ENCODE results near the gene SRRM3.
"Not testable (repeated sequence)": the region's sequence is repeated elsewhere in the genome, so short reads cannot be mapped to it uniquely, and the experiment has no call there.

The SRRM3 gene

DNA sequence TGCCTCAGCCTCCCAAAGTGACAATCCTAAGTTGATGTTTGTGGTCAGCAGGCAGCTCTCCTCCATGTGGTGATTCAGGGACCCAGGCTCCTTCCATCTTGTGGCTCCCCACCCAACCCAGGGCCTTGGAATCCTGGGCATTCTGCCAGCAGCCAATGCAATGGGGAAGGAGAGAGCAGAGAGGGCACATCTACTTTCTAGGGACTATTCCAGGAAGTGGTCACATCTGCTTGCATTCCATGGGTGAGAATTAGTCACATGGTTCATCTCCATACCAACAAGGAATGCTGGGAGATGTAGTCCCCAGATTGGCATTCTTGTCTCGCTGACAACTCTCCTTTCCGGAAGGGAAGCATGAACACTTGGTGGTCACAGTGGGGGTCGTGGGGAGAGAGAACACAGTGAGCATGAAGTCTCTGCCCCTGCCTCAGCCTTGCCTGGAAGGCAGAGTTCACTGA lies 9.9 kb upstream of the SRRM3 start:
- DNase-seq = no peak

DNA sequence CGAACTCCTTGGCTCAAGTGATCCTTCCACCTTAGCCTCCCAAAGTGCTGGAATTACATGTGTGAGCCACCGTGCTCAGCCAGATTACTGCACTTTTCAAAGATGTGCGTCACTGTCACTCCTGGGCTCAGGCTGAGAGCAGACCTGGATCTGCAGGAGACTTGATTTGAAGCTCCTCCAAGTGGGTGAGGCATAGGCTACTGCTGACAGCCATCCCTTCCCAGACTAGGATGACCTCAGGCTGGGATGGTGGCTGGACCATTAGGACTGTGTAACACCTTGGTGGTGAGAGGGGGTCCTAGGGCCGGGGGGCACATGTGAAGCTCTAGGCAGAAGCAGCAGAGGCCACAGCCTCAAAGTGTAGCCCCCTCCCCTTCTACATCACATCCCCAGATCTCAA lies 8.2 kb upstream of the SRRM3 start:
- DNase-seq = no peak

DNA sequence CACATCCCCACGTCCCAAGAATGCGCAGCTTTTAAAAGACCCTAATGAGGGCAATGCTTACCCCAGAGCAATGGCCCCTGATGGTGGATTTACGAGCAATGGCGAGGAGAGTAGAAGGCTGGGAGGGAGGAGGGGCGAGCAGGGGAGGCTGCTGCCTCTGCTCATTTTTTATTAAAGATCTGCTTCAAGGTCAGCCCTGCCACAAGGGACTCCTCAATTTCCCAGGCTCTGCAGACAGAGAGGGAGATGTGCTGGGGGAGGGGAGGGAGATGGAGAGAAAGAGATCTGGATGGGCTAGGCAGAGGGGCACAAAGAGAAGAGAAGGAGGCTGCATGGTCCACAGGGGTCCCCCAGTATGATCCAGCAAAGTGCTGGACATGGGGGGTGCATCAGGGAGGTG lies 7.8 kb upstream of the SRRM3 start:
- DNase-seq = no peak

DNA sequence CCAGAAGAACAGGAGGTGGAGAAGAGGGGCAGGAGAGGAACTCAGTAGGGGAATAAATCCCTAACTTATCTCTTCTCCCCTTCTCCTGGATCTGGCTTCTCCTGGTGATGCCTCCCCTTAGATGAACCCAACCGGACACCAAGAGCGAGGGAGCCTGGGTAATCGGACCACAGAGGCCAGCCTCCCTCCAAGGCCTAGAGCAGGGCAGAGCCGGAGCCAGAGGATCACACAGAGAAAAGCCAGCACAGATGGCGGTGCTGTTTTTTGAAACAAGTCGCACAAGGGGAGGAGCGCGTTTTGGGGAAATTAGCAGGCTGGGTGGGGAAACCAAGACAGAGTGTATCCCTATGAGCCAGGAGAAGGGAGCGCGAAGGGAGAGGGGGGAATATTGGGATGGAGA lies 4.9 kb upstream of the SRRM3 start:
- no peak for DNase-seq

DNA sequence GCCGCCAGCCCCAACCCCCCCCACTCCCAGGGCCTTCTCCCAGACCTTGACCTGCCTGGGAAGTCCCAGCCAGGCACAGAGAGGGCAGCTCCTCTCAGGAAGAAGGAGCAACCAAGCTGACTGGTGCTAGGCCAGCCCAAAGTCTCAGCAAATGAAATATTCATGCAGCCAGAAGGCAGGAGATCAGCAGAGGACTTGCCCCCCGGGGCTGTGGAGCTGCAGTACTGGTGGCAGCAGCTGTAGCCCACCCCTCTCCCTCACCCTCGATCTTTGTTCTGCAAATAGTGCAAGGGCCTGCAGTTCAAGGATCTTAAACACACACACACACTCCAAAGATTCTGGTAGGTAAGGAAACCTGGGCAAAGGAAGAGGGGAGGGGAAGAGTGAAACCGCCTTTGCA lies 3.5 kb upstream of the SRRM3 start:
- DNase-seq = no peak

DNA sequence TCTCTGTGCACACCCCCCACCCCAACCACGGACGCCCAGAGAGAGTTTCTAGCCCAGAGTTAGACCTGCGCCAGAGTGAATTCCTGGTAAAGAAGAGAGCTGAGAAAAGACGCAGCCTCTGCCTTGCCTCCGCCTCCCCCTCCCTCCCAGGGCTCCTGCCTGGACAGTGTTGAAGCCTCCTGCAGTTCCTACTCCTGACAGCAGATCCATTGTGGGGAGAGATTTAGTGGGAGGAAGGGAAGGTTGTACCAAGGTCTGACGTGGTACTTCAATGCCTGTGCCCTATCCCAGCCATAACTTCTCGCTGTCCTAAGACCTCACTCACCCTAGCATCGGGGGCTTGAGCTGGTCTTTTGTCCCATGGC lies 952 bp downstream of the SRRM3 start:
- no peak for DNase-seq

DNA sequence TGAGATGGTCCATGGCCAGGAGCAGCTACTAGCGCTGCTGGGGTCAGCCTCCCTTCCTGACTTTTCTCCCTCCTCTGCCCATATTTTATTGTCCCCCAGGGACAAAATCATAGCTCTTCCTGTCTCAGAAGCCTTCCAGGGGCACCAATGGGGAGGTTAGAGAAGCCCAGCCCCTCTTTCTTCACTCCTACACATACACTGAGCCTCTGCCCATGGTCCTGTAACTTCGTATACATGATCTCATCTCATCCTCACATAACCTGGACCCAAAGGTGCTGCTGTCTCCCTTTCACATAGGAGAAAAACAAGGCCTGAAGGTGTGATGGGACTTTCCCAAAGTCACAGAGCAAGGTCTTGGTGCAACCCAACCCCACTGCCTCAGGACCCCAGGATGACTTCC lies 2.5 kb downstream of the SRRM3 start:
- no peak for DNase-seq

DNA sequence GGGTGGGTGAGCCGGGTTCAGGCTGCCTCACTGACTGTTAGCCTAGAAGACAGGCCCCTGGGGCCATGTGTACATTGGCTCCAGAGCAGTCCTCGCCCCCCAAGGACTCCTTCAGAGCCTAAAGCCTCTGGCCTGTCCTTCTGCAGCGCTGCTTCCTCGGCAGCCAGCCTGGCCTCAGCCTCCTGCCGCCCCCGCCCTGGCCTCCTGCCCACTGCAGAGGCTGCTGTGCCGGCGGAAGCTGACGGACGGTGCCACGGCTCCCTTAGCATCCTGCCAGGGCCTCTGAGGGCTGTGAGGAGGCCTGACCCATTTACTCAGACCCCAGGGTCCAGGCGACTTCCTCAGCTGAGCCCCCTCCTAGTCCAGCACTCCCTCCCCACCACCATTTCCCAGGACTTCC lies 4.9 kb downstream of the SRRM3 start:
- DNase-seq = no peak

DNA sequence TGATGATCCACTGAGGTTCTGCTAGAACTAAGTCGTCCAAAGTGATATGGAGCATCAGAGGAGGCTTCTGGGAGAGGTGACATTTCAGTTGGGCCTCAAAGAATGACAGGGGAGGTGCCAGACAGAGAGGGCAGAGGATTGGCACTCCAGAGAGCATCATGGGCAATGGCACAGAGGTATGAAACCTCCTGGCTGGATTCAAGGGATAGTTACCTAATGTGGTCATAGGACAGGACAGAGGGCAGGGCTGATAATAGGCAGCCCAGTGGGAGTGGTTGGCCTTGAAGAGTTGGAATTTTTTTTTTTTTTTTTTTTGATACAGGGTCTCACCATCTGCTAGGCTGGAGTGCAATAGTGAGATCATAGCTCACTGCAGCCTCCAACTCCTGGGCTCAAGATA lies 7.6 kb downstream of the SRRM3 start:
- DNase-seq = no peak

DNA sequence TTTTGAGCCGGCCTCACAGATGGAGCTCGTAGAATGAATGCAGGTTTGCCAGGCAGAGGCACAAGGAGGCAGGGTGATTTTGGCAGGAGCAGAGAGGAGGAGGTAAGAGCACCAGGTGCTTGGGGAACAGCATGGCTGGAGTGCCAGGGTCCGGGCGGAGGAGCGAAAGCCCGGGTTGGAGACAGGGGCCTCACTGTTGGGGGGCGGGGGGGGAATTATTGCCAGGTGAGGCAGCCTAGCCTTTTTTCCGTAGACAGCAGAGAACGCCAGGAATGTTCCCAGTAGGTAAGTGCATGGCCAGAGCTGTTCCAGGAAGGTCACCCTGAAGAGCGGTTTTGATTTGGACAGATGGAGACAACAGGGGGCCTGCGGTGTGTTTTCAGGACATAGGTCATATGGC lies 9.5 kb downstream of the SRRM3 start:
- no peak for DNase-seq

DNA sequence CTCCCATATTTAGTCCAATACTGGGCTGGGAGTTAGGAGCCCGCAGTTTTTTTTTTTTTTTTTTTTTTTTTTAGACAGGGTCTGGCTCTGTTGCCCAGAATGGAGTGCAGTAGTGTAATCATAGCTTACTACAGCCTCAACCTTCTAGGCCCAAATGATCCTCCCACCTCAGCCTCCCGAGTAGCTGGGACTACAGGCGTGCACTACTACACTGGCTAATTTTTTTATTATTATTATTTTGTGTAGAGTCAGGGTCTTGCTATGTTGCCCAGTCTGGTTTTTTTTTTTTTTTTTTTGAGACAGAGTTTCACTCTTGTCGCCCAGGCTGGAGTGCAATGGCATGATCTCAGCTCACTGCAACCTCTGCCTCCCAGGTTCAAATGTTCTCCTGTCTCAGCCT lies 13.7 kb downstream of the SRRM3 start:
- not testable (repeated sequence) for DNase-seq

DNA sequence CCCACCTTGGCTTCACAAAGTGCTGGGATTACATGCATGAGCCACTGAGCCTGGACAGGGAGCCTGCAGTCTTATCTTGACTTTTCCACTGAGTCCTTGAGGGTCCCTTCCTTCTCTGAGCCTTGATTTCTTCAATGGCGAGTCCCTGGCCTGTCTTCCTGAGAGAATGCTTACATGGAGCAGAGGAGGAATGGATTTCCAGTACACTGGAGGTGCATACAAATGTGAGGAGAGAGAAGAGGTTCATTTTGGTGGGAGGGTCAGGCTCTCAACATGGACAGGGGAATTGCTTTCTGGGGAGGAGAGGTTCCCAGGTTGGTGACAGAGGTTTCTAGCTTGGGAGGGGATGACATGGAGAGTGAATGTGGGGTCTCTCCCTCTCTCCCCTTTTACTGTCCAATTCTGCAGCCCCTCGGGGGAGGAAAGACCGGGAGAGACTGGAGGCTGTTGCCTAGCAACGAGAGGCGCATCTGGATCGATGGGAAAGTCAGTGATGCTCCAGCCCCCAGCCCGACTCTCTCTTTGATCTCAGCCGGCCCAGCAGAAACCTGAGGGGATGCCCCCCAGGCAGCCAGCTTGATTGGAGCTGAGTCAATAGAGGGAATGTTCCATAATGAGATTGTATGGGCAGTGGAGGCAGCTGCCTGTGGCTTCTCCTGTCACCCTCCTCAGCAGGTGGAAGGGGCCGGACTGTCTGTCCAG lies 14.8 kb downstream of the SRRM3 start:
- no peak for DNase-seq

DNA sequence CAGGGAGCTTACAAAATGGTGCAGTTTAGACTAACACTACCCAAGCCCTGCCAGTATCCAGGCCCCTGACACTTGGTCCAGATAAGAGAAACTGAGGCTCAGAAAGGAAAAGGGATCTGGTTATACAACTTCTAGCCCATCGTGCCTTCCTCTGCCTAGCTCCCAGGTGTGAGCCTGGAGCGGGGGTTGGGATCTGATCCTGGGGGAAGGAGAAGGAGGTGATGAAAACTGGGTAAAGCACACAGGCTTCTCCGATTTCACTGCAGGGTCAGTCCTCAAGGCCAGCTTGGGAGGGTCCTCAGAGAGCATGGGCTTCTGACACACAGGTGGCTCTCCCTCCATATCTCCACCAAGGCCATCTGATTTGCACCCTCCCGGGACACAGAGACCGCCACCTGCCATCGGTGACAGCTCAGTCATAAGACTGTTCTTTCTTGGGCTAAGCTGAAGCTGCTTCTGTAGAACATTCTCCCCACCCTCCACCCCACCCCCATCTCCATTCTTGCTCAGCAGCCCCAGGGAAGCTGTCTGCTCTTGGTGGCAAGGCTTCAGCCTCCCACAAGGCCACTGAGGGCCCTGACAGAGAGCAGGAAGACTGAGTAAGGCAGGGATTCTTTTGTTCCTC lies 16.4 kb downstream of the SRRM3 start:
- DNase-seq = no peak

DNA sequence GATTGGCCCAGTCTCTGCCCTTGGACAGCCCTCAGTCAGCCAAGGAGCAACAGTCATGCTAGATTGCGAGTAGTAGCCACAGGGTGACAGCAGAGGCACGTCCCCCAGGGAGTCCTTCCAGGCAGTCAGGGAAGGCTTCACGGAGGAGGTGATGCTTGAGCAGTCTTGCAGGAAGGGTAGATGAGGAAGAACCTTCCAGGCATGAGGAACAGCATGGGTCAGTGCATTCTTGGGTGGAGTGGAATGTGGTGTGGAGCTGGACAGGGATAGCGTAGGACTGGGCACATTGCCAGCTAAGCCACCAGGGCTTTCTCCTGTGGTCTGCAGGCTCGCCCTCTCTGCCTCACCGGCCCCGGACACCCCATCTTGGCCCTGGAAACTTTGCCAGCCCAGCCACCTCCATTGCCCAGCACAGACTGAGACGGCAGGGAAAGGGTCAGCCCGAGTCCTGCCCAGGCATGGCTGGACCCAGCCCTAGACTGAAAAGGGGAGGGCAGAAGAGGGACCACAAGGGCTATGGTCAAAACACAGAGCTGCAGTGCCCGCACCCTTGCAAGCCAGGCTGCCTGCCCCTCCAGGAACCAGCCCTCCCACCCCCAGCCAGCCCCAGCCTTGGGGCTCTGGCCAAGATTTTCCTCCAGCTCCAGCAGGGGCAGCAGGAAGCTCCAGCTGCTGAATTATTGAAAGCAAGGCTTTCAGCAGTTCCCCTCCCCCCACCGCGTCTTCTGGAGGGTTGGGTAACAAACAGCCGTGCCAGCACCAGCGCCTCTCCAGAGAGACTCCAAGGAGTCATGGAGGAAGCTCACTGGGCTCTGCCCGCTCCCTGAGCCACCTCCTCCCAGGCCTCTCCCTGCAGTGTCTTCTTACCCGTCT lies 18.7 kb downstream of the SRRM3 start:
- no peak for DNase-seq

DNA sequence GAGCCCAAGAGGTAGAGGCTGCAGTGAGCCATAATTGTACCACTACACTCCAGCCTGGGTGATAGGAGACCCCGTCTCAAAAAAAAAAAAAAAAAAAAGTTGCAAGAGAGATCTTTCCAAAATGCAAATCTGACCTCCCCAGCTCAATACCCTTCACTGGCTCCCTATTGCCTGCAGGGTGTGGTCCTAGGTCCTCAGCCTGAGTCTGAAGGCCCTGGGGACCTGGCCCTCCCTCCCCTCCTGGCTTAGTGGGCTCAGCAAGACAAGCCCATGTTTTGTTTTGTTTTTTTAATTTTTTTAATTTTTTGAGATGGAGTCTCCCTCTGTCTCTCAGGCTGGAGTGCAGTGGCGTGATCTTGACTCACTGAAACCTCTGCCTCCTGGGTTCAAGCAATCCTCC lies 20.6 kb downstream of the SRRM3 start:
- DNase-seq = no peak

DNA sequence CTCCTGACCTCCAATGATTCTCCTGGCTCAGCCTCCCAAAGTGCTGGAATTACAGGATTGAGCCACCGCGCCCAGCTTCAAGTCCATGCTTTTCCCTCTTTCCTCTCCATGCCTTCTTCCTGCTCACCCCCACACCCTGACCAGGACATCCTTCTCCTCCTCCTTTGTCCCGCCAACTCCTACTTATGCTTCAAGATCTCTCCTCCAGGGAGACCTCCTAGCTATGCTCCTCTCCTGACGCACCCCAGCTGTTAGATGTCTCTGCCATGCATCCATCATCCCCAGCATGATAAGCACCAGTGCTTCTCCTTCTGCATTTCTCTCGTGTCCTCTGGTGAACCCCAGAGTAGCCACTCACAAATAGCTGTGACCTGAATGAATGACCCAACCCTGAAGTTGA lies 21.1 kb downstream of the SRRM3 start:
- DNase-seq = no peak

DNA sequence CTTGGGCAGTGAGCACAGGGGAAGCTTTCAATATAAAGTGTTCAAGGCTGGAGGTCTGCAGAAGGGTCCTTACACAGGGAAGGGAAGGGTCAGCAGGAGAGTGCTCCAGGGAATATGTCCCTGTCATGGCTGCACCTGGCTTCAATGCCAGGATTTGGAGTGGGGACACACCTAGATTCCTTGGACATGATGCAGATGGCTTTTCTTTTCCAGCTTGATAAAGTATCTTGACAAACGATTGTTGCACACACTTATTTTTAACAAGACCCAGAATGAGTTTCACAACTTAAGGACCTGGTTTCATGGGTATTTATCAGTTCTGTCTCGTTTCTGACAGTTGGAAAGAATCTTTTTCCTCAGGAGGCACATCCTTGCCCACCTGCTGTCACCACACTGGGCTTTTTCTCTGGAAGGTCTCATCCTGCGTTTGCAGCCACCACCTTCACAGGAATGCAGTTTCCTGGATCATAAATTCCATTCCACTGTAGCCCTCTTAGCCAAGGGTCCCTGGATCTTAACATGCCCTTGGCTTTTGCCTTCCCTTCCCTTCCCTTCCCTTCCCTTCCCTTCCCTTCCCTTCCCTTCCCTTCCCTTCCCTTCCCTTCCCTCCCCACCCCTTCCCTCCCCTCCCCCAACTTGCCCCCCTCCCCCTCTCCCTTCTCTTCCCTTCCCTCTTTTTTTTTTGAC lies 21.7 kb downstream of the SRRM3 start:
- no peak for DNase-seq

DNA sequence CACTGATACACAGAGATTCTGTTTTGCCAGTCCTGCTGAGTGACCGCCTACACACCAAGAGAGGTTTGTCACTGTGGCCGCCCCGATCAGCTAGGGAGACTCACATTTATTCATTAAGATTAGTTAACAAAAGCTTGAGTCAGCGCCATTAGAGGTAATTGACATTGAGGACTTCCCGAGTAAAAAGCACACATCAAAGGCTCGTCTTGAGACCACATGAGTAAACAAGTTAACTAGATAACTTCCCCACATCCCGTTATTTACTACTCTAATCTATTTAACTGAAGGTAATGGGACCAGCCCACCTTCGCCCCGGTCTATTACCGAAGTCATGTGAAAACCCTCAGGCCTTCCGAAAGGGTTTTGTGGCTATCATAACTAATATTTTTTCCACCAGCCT lies 23.0 kb downstream of the SRRM3 start:
- DNase-seq = no peak

DNA sequence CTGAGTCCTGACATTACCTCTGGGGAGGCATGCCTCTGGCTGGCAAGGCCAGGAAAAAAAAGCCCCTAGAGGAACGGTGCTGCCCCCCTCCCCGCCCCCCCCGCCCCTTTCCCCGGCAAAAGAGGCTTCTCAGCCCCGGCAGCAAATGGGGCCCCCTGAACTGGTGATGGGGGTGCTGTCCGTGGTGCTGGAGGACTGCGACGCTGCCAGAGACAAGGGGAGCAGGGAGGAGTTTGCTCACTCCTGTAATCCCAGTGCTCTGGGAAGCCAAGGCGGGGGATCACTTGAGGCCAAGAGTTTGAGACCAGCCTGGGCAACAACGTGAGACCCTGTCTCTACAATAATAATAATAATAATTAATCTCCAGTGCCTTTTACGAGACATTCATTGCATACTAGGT lies 23.7 kb downstream of the SRRM3 start:
- no peak for DNase-seq

DNA sequence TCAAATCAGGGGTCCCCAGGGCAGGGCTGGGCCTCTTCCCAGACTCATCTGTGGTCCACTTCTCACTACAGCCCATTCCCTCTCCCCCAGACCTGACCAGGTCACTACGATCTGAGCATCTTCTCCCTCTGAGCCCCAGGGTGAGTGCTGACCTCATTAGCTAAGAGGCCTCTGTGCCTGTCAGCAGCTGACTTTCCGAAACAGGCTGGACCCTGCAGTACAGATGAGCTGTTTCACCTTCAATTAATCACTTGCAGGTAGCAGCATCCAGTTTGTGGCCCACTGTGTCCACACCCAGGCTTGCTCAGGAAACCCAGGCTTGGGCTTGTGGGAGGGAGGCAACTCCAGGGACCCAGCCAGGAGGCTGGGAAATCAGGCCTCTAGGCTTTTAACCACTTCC lies 24.3 kb downstream of the SRRM3 start:
- no peak for DNase-seq

DNA sequence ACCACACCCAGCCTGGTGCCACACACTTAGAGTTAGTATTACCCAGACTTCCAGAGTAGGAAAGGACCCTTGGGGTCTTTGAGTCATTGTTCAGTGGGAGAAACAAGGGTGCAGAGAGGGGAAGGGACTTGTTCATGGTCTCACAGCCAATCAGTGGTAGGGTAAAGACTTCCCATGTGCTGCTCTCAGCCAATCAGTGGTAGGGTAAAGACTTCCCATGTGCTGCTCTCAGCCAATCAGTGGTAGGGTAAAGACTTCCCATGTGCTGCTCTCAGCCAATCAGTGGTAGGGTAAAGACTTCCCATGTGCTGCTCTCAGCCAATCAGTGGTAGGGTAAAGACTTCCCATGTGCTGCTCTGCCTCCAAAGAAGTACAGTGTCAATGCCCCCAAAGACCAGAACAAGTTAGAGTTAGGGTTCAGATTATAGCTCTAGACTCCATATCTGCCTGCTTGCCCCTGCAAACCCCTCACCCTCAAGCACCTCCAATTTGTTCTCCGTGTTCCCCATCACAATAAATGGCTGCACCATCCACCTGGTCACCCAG lies 25.3 kb downstream of the SRRM3 start:
- DNase-seq = not testable (repeated sequence)

DNA sequence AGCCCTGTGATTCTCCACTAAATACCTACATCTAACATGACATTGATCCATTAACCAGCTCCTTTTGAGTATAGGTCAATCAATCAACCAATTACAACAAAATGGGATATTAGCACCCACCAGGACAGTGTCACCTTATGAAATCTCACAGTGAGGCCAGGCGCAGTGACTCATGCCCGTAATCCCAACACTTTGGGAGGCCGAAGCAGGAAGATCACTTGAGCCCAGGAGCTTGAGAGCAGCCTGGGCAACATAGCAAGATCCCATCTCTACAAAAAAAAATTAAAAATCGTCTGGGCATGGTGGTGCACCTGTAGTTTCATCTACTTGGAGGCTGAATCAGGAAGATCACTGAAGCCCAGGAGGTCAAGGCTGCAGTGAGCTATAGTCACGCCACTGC lies 28.5 kb downstream of the SRRM3 start:
- DNase-seq = no peak

DNA sequence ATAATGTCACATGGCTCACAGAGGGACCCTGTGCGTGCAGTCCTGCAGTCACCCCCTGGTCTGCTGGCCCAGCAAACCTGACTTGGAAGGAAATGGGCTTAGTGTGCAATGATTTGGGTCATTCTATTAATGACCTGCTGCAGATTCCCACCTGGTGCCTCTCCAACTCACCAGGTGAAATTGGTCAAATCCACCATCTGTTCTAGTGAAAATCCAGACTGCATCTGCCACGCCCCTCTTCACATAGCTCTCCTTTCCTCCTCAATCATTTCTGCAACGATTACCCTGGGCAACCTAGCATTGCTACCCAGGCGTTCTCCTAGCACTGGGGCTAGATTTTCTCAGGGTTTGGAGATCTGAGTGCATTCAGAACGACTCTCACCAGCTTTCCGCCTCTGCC lies 29.4 kb downstream of the SRRM3 start:
- DNase-seq = no peak
